Activated T-cell treated with anti-CD3 and anti-CD28 coated beads, Interleukin-2, amount 50 U/mL, for 72 hours (primary cell): ENCODE data around the gene AMBN. TPM values are rescaled to one million over a fixed set of nuclear protein-coding genes. Genes with fewer than 3 reads are reported as not detected.

Experiments
- ATAC-seq, 2 donors: fragments of 150-1000 bp; cut with Tn5 transposase; replicated peaks in 1 of 2; 2 replicates each; pipeline ENCODE4 v1.10.0; 2021; ENCODE audit warnings: moderate library complexity in 2 of 2, mild to moderate bottlenecking in 1 of 2
- DNase-seq, 2 donors: peaks; one replicate each; pipeline ENCODE4 v3.0.0; 2021 to 2022; ENCODE audit warnings: mixed read lengths in 1 of 2
- H3K27ac Mint-ChIP-seq: one replicate; pipeline ENCODE4 v1.8.0; 2022; ENCODE audit warnings: mild to moderate bottlenecking, moderate library complexity, mixed read lengths
- H3K27me3 Mint-ChIP-seq: one replicate; pipeline ENCODE4 v1.8.0; 2022; ENCODE audit warnings: low read depth, mixed read lengths
- H3K36me3 Mint-ChIP-seq, 2 donors: one replicate each; pipeline ENCODE4 v1.8.0; 2022; ENCODE audit warnings: mixed read lengths in 2 of 2, mild to moderate bottlenecking in 1 of 2; ENCODE audit not compliant: insufficient read depth in 2 of 2
- H3K4me1 Mint-ChIP-seq: one replicate; pipeline ENCODE4 v1.8.0; 2022; ENCODE audit warnings: low read depth, mixed read lengths
- H3K4me3 Mint-ChIP-seq, 2 donors: one replicate each; pipeline ENCODE4 v1.8.0; 2022; ENCODE audit warnings: mild to moderate bottlenecking in 2 of 2, mixed read lengths in 2 of 2, moderate library complexity in 2 of 2
- H3K9me3 Mint-ChIP-seq, 2 donors: one replicate each; pipeline ENCODE4 v1.8.0; 2022; ENCODE audit warnings: mixed read lengths in 2 of 2
- total RNA-seq, 2 donors: library from RNA; stranded (reverse); gene quantifications; one replicate each; pipeline ENCODE4 v1.2.3, GENCODE V29; 2022

The AMBN gene
- not detected for total RNA-seq

- H3K27ac Mint-ChIP-seq = no peak within 1 kb of the TSS
- H3K4me3 Mint-ChIP-seq = no peak within 1 kb of the TSS
- no peaks in the 10 kb centered on the region for H3K9me3 Mint-ChIP-seq
- DNase-seq (no peak), ATAC-seq (no peak)
- no peaks in the 10 kb centered on the region for H3K4me1 Mint-ChIP-seq
- no peaks in the 10 kb centered on the region for H3K36me3 Mint-ChIP-seq
- H3K27me3 Mint-ChIP-seq = peaks cover 5% of the 10 kb centered on the region
Observed at GRCh38 chr4:70591955-70592582, at the start of gene AMBN. Gene AMBN (plus strand): TSS chr4:70592256. CDS start chr4:70592359, 103 bp downstream.

- Mint-ChIP-seq H3K27ac (no peak overlapping the region), H3K4me1 (no peaks in the 10 kb centered on the region), H3K9me3 (no peaks in the 10 kb centered on the region), H3K27me3 (peaks cover 7% of the 10 kb centered on the region), H3K4me3 (no peak overlapping the region), H3K36me3 (no peaks in the 10 kb centered on the region)
- DNase-seq (no peak), ATAC-seq (no peak)
Observed at GRCh38 chr4:70544279-70544868, 47.7 kb upstream of the AMBN start.

- no peaks in the 10 kb centered on the region for H3K4me1 Mint-ChIP-seq
- H3K36me3 Mint-ChIP-seq = no peaks in the 10 kb centered on the region
Observed at GRCh38 chr4:70556856-70557255, 35.2 kb upstream of the AMBN start.

GRCh38 chr4:70559211-70559830 is 32.7 kb upstream of the AMBN start:
- Mint-ChIP-seq H3K4me1 (no peaks in the 10 kb centered on the region), H3K27me3 (no peaks in the 10 kb centered on the region), H3K27ac (no peak overlapping the region), H3K4me3 (peak overlapping the region in 1 of 2 donors; percentile 43), H3K9me3 (no peaks in the 10 kb centered on the region), H3K36me3 (no peaks in the 10 kb centered on the region)
- ATAC-seq (no peak), DNase-seq (peak; percentile 45 to 46)

More at GRCh38 chr4:70556856-70557255, 35.2 kb upstream of the AMBN start:
- Mint-ChIP-seq H3K27me3 (no peaks in the 10 kb centered on the region), H3K4me3 (no peak overlapping the region), H3K27ac (no peak overlapping the region), H3K9me3 (peaks cover 0 to 2% of the 10 kb centered on the region in 2 donors)
- no peak for DNase-seq
- no peak for ATAC-seq

- no peaks in the 10 kb centered on the region for H3K4me1 Mint-ChIP-seq
- ATAC-seq (no peak), DNase-seq (no peak)
- H3K27me3 Mint-ChIP-seq = no peaks in the 10 kb centered on the region
- no peaks in the 10 kb centered on the region for H3K36me3 Mint-ChIP-seq
- H3K9me3 Mint-ChIP-seq = no peaks in the 10 kb centered on the region
- no peak overlapping the region for H3K27ac Mint-ChIP-seq
- no peak overlapping the region for H3K4me3 Mint-ChIP-seq
Observed at GRCh38 chr4:70559924-70560323, 32.1 kb upstream of the AMBN start.

GRCh38 chr4:70564033-70564432 is 28.0 kb upstream of the AMBN start:
- DNase-seq (no peak), ATAC-seq (no peak)
- Mint-ChIP-seq H3K4me1 (no peaks in the 10 kb centered on the region), H3K4me3 (no peak overlapping the region), H3K27me3 (no peaks in the 10 kb centered on the region), H3K27ac (no peak overlapping the region), H3K36me3 (no peaks in the 10 kb centered on the region), H3K9me3 (no peaks in the 10 kb centered on the region)

GRCh38 chr4:70570796-70571195 is 21.3 kb upstream of the AMBN start:
- Mint-ChIP-seq H3K27me3 (no peaks in the 10 kb centered on the region), H3K4me3 (no peak overlapping the region), H3K9me3 (peaks cover 0 to 4% of the 10 kb centered on the region in 2 donors), H3K27ac (no peak overlapping the region), H3K4me1 (no peaks in the 10 kb centered on the region), H3K36me3 (peaks cover 0 to 1% of the 10 kb centered on the region in 2 donors)
- DNase-seq (no peak), ATAC-seq (no peak)

- no peak overlapping the region for H3K4me3 Mint-ChIP-seq
- no peaks in the 10 kb centered on the region for H3K4me1 Mint-ChIP-seq
- H3K36me3 Mint-ChIP-seq = peaks cover 0 to 1% of the 10 kb centered on the region in 2 donors
- no peak overlapping the region for H3K27ac Mint-ChIP-seq
- ATAC-seq (no peak), DNase-seq (no peak)
- H3K9me3 Mint-ChIP-seq = peaks cover 0 to 4% of the 10 kb centered on the region in 2 donors
- no peaks in the 10 kb centered on the region for H3K27me3 Mint-ChIP-seq
Observed at GRCh38 chr4:70571772-70572171, 20.3 kb upstream of the AMBN start.

- no peak for ATAC-seq
- Mint-ChIP-seq H3K9me3 (peaks cover 0 to 1% of the 10 kb centered on the region in 2 donors), H3K27ac (no peak overlapping the region), H3K4me3 (no peak overlapping the region), H3K4me1 (no peaks in the 10 kb centered on the region), H3K27me3 (no peaks in the 10 kb centered on the region), H3K36me3 (no peaks in the 10 kb centered on the region)
- no peak for DNase-seq
Observed at GRCh38 chr4:70575964-70576363, 16.1 kb upstream of the AMBN start.

- no peak for ATAC-seq
- Mint-ChIP-seq H3K4me1 (no peaks in the 10 kb centered on the region), H3K27me3 (no peaks in the 10 kb centered on the region), H3K9me3 (peaks cover 0 to 1% of the 10 kb centered on the region in 2 donors), H3K4me3 (no peak overlapping the region), H3K27ac (no peak overlapping the region), H3K36me3 (no peaks in the 10 kb centered on the region)
- DNase-seq = no peak
Observed at GRCh38 chr4:70577220-70577927, 14.7 kb upstream of the AMBN start.

- ATAC-seq = no peak
- H3K27ac Mint-ChIP-seq = no peak overlapping the region
- no peaks in the 10 kb centered on the region for H3K27me3 Mint-ChIP-seq
- no peaks in the 10 kb centered on the region for H3K4me1 Mint-ChIP-seq
- H3K4me3 Mint-ChIP-seq = no peak overlapping the region
- DNase-seq = no peak
- H3K36me3 Mint-ChIP-seq = no peaks in the 10 kb centered on the region
- H3K9me3 Mint-ChIP-seq = peaks cover 0 to 1% of the 10 kb centered on the region in 2 donors
Observed at GRCh38 chr4:70581980-70582379, 10.1 kb upstream of the AMBN start.

GRCh38 chr4:70583952-70584834 is 7.9 kb upstream of the AMBN start:
- Mint-ChIP-seq H3K4me3 (no peak overlapping the region), H3K27me3 (no peaks in the 10 kb centered on the region), H3K4me1 (no peaks in the 10 kb centered on the region), H3K27ac (no peak overlapping the region), H3K9me3 (no peaks in the 10 kb centered on the region), H3K36me3 (no peaks in the 10 kb centered on the region)
- DNase-seq (no peak), ATAC-seq (no peak)
